MCF 10A (cell line): ENCODE data around the gene PPP2R2B. TPM values are rescaled to one million over a fixed set of nuclear protein-coding genes. Genes with fewer than 3 reads are reported as not detected.

Experiments used
- BruUV-seq: library from RNA; stranded (reverse); fragments of 400-500 nt; replicated peaks from 2 replicates; lab custom pipeline; 2021; lab: Mats Ljungman, UMichigan
- CTCF ChIA-PET: fragments of 300-600 bp; sonication (Branson Sonifier 250); formaldehyde crosslinking; extraction: SDS; loops from one replicate; lab custom pipeline; 2021; ENCODE audit warnings: antibody characterized with exemption, inconsistent platforms; lab: Yijun Ruan, JAX
- POLR2A ChIA-PET: fragments of 300-600, 350-650 bp; sonication (Branson Sonifier 250); formaldehyde crosslinking; extraction: SDS; loops from one replicate; lab custom pipeline; 2020; ENCODE audit warnings: antibody characterized with exemption, inconsistent platforms; lab: Yijun Ruan, JAX
- DNase-seq: peaks from one replicate; pipeline ENCODE4 v3.0.0-alpha.2; 2018; ENCODE audit not compliant: unreplicated experiment
- H3K27ac Mint-ChIP-seq: one replicate; pipeline ENCODE4 v1.8.0; 2022; ENCODE audit warnings: mild to moderate bottlenecking, low read depth, mixed read lengths; ENCODE audit not compliant: unreplicated experiment
- H3K27me3 Mint-ChIP-seq: one replicate; pipeline ENCODE4 v1.8.0; 2022; ENCODE audit warnings: mixed read lengths; ENCODE audit not compliant: insufficient read depth, unreplicated experiment
- H3K36me3 Mint-ChIP-seq: one replicate; pipeline ENCODE4 v1.8.0; 2022; ENCODE audit warnings: mild to moderate bottlenecking, moderate library complexity, mixed read lengths; ENCODE audit not compliant: insufficient read depth, unreplicated experiment
- H3K4me1 Mint-ChIP-seq: one replicate; pipeline ENCODE4 v1.8.0; 2022; ENCODE audit warnings: mixed read lengths; ENCODE audit not compliant: insufficient read depth, unreplicated experiment
- H3K4me3 Mint-ChIP-seq: one replicate; pipeline ENCODE4 v1.8.0; 2022; ENCODE audit warnings: mild to moderate bottlenecking, moderate library complexity, mixed read lengths; ENCODE audit not compliant: unreplicated experiment
- H3K9me3 Mint-ChIP-seq: one replicate; pipeline ENCODE4 v1.8.0; 2022; ENCODE audit warnings: mixed read lengths; ENCODE audit not compliant: unreplicated experiment
- CTCF ChIP-seq: fragments of 200-600 bp; IDR thresholded peaks from one replicate; pipeline ENCODE4 v1.8.0; 2022; ENCODE audit warnings: antibody characterized with exemption, mild to moderate bottlenecking; ENCODE audit not compliant: unreplicated experiment
- intact Hi-C: fragments of 100-400 bp; cut with micrococcal nuclease; formaldehyde crosslinking; loops from 2 replicates; pipeline ENCODE4 v1.14.1; 2022
- total RNA-seq: library from RNA; stranded (reverse); gene quantifications from 2 replicates; pipeline ENCODE4 v1.2.3, GENCODE V29; 2022

The PPP2R2B gene
- total RNA-seq, 1 experiment from 2014 or later = 0.54 TPM

- Mint-ChIP-seq H3K4me1 (no peaks in the 10 kb centered on the region), H3K9me3 (no peaks in the 10 kb centered on the region), H3K4me3 (no peak overlapping the region), H3K27ac (no peak overlapping the region), H3K27me3 (no peaks in the 10 kb centered on the region), H3K36me3 (no peaks in the 10 kb centered on the region)
- no peak for DNase-seq
- ChIA-PET POLR2A (no interaction called here), CTCF (interaction anchor here (0.6 kb wide), 1 partner anchor 376 kb away, joined by 5 read pairs; no protein-coding TSS in a partner anchor)
- TF ChIP-seq CTCF = no peak
- intact Hi-C loops = no loop called here
- no TSS peak for BruUV-seq
These were observed 278.2 kb downstream of the PPP2R2B start for GRCh38 chr5:146600376-146600775.

- intact Hi-C loops = no loop called here
- BruUV-seq = no TSS peak
- Mint-ChIP-seq H3K9me3 (no peaks in the 10 kb centered on the region), H3K27me3 (no peaks in the 10 kb centered on the region), H3K4me1 (no peaks in the 10 kb centered on the region), H3K36me3 (no peaks in the 10 kb centered on the region), H3K4me3 (no peak overlapping the region), H3K27ac (no peak overlapping the region)
- DNase-seq = no peak
- no peak for TF ChIP-seq CTCF
- ChIA-PET CTCF (interaction anchor here (1.1 kb wide), 1 partner anchor 66 kb away, joined by 3 read pairs; no protein-coding TSS in a partner anchor), POLR2A (no interaction called here)
These were observed 279.3 kb downstream of the PPP2R2B start for GRCh38 chr5:146599261-146599660.

- H3K27ac Mint-ChIP-seq = no peak overlapping the region
- no peak for TF ChIP-seq CTCF
- ChIA-PET POLR2A (no interaction called here), CTCF (interaction anchor here (0.6 to 5.0 kb wide), 8 partner anchors 10 to 371 kb away, joined by 3 to 29 read pairs (median 3); no protein-coding TSS in a partner anchor)
- no peaks in the 10 kb centered on the region for H3K9me3 Mint-ChIP-seq
- intact Hi-C loops = no loop called here
- no TSS peak for BruUV-seq
- H3K4me1 Mint-ChIP-seq = no peaks in the 10 kb centered on the region
- H3K36me3 Mint-ChIP-seq = no peaks in the 10 kb centered on the region
- no peak overlapping the region for H3K4me3 Mint-ChIP-seq
- DNase-seq = peak; percentile 13
- peaks cover 25% of the 10 kb centered on the region for H3K27me3 Mint-ChIP-seq
These were observed 283.5 kb downstream of the PPP2R2B start for GRCh38 chr5:146595088-146595487.

- ChIA-PET POLR2A (no interaction called here), CTCF (interaction anchor here (5.0 kb wide), 1 partner anchor 374 kb away, joined by 29 read pairs; no protein-coding TSS in a partner anchor)
- no peak for TF ChIP-seq CTCF
- DNase-seq = no peak
- Mint-ChIP-seq H3K27me3 (peaks cover 25% of the 10 kb centered on the region), H3K9me3 (no peaks in the 10 kb centered on the region), H3K4me1 (peaks cover 6% of the 10 kb centered on the region), H3K27ac (no peak overlapping the region), H3K36me3 (no peaks in the 10 kb centered on the region), H3K4me3 (no peak overlapping the region)
- intact Hi-C loops = no loop called here
- no TSS peak for BruUV-seq
These were observed 286.2 kb downstream of the PPP2R2B start for GRCh38 chr5:146592352-146592751.
